ENCODE measurements around the gene NADSYN1.

- TF ChIP-seq THAP9 (CRISPR knock-in tag; IDR thresholded peaks at IDR 0.05; ENCODE audit: borderline replicate concordance) (no peak), ZNF282 (IDR thresholded peaks at IDR 0.05; ENCODE audit: partially characterized antibody) (no peak), POLR2A (IDR thresholded peaks at IDR 0.05; ENCODE audit: insufficient read depth in 1 of 2, low read depth in 2 of 2, low read length in 2 of 2) (no peak), RXRA (CRISPR knock-in tag; IDR thresholded peaks at IDR 0.05) (no peak)
- TF ChIP-seq, protein P1, sequence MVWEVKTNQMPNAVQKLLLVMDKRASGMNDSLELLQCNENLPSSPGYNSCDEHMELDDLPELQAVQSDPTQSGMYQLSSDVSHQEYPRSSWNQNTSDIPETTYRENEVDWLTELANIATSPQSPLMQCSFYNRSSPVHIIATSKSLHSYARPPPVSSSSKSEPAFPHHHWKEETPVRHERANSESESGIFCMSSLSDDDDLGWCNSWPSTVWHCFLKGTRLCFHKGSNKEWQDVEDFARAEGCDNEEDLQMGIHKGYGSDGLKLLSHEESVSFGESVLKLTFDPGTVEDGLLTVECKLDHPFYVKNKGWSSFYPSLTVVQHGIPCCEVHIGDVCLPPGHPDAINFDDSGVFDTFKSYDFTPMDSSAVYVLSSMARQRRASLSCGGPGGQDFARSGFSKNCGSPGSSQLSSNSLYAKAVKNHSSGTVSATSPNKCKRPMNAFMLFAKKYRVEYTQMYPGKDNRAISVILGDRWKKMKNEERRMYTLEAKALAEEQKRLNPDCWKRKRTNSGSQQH (CRISPR knock-in tag; IDR thresholded peaks at IDR 0.05; ENCODE audit: low read depth) = no peak
Measured at GRCh38 chr11:71488681-71489270, 35.8 kb downstream of the NADSYN1 start.
